Osteoblast (primary cell): ENCODE results near the gene UCHL1. TPM values are rescaled to one million over a fixed set of nuclear protein-coding genes. Genes with fewer than 3 reads are reported as not detected.

ENCODE experiments used
- DNase-seq: peaks from one replicate; pipeline ENCODE4 v3.0.0; 2011; ENCODE audit warnings: low spot score, mixed read lengths; ENCODE audit not compliant: insufficient read length; ENCODE audit errors: missing footprints
- H2AFZ ChIP-seq: 2 replicates; pipeline ENCODE4 v1.6.0; 2011; ENCODE audit warnings: mild to moderate bottlenecking, low read length
- H3K27ac ChIP-seq: 2 replicates; pipeline ENCODE4 v1.5.1; 2011; ENCODE audit warnings: mild to moderate bottlenecking, low read depth, low read length, moderate library complexity
- H3K27me3 ChIP-seq: 2 replicates; pipeline ENCODE4 v1.6.0; 2012; ENCODE audit warnings: mild to moderate bottlenecking, control low read depth, inconsistent platforms, low read length, moderate library complexity; ENCODE audit not compliant: insufficient read depth
- H3K36me3 ChIP-seq: 2 replicates; pipeline ENCODE4 v1.5.1; 2011; ENCODE audit warnings: mild to moderate bottlenecking, low read length, control low read depth, moderate library complexity; ENCODE audit not compliant: insufficient read depth
- H3K4me1 ChIP-seq: 2 replicates; pipeline ENCODE4 v1.5.1; 2011; ENCODE audit warnings: mild to moderate bottlenecking, low read length, control low read depth, moderate library complexity; ENCODE audit not compliant: insufficient read depth
- H3K4me2 ChIP-seq: 2 replicates; pipeline ENCODE4 v1.6.0; 2011; ENCODE audit warnings: mild to moderate bottlenecking, low read length; ENCODE audit not compliant: insufficient read depth
- H3K4me3 ChIP-seq: fragments of 200-600 bp; sonication (generic); 3 replicates; pipeline ENCODE4 v1.5.1; 2012; ENCODE audit warnings: mild to moderate bottlenecking, low read length, inconsistent platforms; ENCODE audit not compliant: insufficient read depth
- H3K79me2 ChIP-seq: 2 replicates; pipeline ENCODE4 v1.6.0; 2012; ENCODE audit warnings: mild to moderate bottlenecking, low read length, control low read depth, inconsistent platforms; ENCODE audit not compliant: insufficient read depth
- H3K9me3 ChIP-seq: 2 replicates; pipeline ENCODE4 v1.5.1; 2011; ENCODE audit warnings: low read depth, low read length, control low read depth
- H4K20me1 ChIP-seq: 2 replicates; pipeline ENCODE4 v1.6.0; 2012; ENCODE audit warnings: mild to moderate bottlenecking, low read length, control low read depth; ENCODE audit not compliant: insufficient read depth
- CTCF ChIP-seq: IDR thresholded peaks from 2 replicates; pipeline ENCODE4 v1.5.1; 2011; ENCODE audit warnings: mild to moderate bottlenecking, low read depth, low read length, moderate library complexity; ENCODE audit errors: extremely low read depth
- total RNA-seq: library from RNA; depleted of rRNA; stranded (reverse); fragments of >200 nt; gene quantifications from 2 replicates; pipeline ENCODE4 v1.2.3, GENCODE V29; 2012

UCHL1 gene
- total RNA-seq, 1 donor, result 348 TPM

GRCh38 chr4:41260116-41260733, 3.5 kb downstream of the UCHL1 start:
- DNase-seq, result no peak
- Histone ChIP-seq H3K79me2 (no peaks in the 10 kb centered on the region), H3K27me3 (peaks cover 19% of the 10 kb centered on the region), H3K4me1 (peaks cover 7% of the 10 kb centered on the region), H3K9me3 (no peaks in the 10 kb centered on the region), H3K4me2 (no peak overlapping the region), H3K4me3 (no peak overlapping the region), H2AFZ (no peak overlapping the region), H3K36me3 (no peaks in the 10 kb centered on the region), H3K27ac (no peak overlapping the region), H4K20me1 (no peaks in the 10 kb centered on the region)
- no peak for TF ChIP-seq CTCF

GRCh38 chr4:41262198-41262597, 5.5 kb downstream of the UCHL1 start:
- Histone ChIP-seq H3K9me3 (no peaks in the 10 kb centered on the region), H3K36me3 (no peaks in the 10 kb centered on the region), H3K4me2 (no peak overlapping the region), H3K27me3 (peaks cover 4% of the 10 kb centered on the region), H3K27ac (no peak overlapping the region), H4K20me1 (no peaks in the 10 kb centered on the region), H3K4me3 (no peak overlapping the region), H3K79me2 (no peaks in the 10 kb centered on the region), H2AFZ (no peak overlapping the region), H3K4me1 (peaks cover 7% of the 10 kb centered on the region)
- no peak for DNase-seq
- no peak for TF ChIP-seq CTCF

- no peak for TF ChIP-seq CTCF
- Histone ChIP-seq H3K9me3 (no peaks in the 10 kb centered on the region), H4K20me1 (no peaks in the 10 kb centered on the region), H3K4me1 (no peaks in the 10 kb centered on the region), H3K27me3 (no peaks in the 10 kb centered on the region), H2AFZ (no peak overlapping the region), H3K79me2 (no peaks in the 10 kb centered on the region), H3K36me3 (no peaks in the 10 kb centered on the region), H3K4me3 (no peak overlapping the region), H3K4me2 (no peak overlapping the region), H3K27ac (no peak overlapping the region)
- DNase-seq, result no peak
These were observed 7.5 kb downstream of the UCHL1 start for GRCh38 chr4:41264212-41264611.

GRCh38 chr4:41267997-41268396, 11.3 kb downstream of the UCHL1 start:
- no peak for DNase-seq
- Histone ChIP-seq H3K79me2 (no peaks in the 10 kb centered on the region), H2AFZ (no peak overlapping the region)

More at GRCh38 chr4:41267997-41268396, 11.3 kb downstream of the UCHL1 start:
- Histone ChIP-seq H3K27me3 (no peaks in the 10 kb centered on the region), H3K4me2 (no peak overlapping the region), H3K9me3 (no peaks in the 10 kb centered on the region), H3K4me1 (no peaks in the 10 kb centered on the region), H4K20me1 (no peaks in the 10 kb centered on the region), H3K36me3 (no peaks in the 10 kb centered on the region), H3K27ac (no peak overlapping the region), H3K4me3 (no peak overlapping the region)
- TF ChIP-seq CTCF, result no peak
